KOPT-K1 (cell line): ENCODE data around the gene PSMD1.
"Not testable (repeated sequence)": the region's sequence is repeated elsewhere in the genome, so short reads cannot be mapped to it uniquely, and the experiment has no call there.

Experiments used
- H3K27ac ChIP-seq: fragments of 200-600 bp; sonication (generic); 2 replicates; pipeline ENCODE4 v1.5.1; 2016; ENCODE audit warnings: antibody characterized with exemption, mild to moderate bottlenecking, low read depth, low read length; ENCODE audit not compliant: poor library complexity, severe bottlenecking
- H3K36me3 ChIP-seq: fragments of 200-600 bp; sonication (generic); 2 replicates; pipeline ENCODE4 v1.5.1; 2017; ENCODE audit warnings: antibody characterized with exemption, mild to moderate bottlenecking, low read length, moderate library complexity; ENCODE audit not compliant: insufficient read depth
- H3K9me3 ChIP-seq: fragments of 200-600 bp; sonication (generic); 2 replicates; pipeline ENCODE4 v1.5.1; 2017; ENCODE audit warnings: antibody characterized with exemption, low read length, mild to moderate bottlenecking; ENCODE audit not compliant: insufficient read depth, poor library complexity, severe bottlenecking

Gene PSMD1

GRCh38 chr2:231062776-231063175, 6.1 kb downstream of the PSMD1 start:
- peaks cover 79% of the 10 kb centered on the region for H3K36me3 ChIP-seq
- no peak overlapping the region for H3K27ac ChIP-seq
- no peaks in the 10 kb centered on the region for H3K9me3 ChIP-seq

GRCh38 chr2:231063347-231063746, 6.7 kb downstream of the PSMD1 start:
- Histone ChIP-seq H3K27ac (no peak overlapping the region), H3K9me3 (no peaks in the 10 kb centered on the region), H3K36me3 (peaks cover 84% of the 10 kb centered on the region)

- H3K9me3 ChIP-seq, result no peaks in the 10 kb centered on the region
- H3K36me3 ChIP-seq, result peaks cover 98% of the 10 kb centered on the region
- no peak overlapping the region for H3K27ac ChIP-seq
These were observed 9.3 kb downstream of the PSMD1 start for GRCh38 chr2:231065966-231066365.

- H3K27ac ChIP-seq, H3K9me3 ChIP-seq: not testable (repeated sequence)
- H3K36me3 ChIP-seq, result peaks cover 97% of the 10 kb centered on the region
These were observed 10.9 kb downstream of the PSMD1 start for GRCh38 chr2:231067531-231067930.

- peaks cover 97% of the 10 kb centered on the region for H3K36me3 ChIP-seq
- no peak overlapping the region for H3K27ac ChIP-seq
- no peaks in the 10 kb centered on the region for H3K9me3 ChIP-seq
These were observed 12.0 kb downstream of the PSMD1 start for GRCh38 chr2:231068525-231069222.

GRCh38 chr2:231069379-231070054, 12.8 kb downstream of the PSMD1 start:
- Histone ChIP-seq H3K9me3 (no peaks in the 10 kb centered on the region), H3K36me3 (peaks cover 97% of the 10 kb centered on the region), H3K27ac (no peak overlapping the region)

DNA sequence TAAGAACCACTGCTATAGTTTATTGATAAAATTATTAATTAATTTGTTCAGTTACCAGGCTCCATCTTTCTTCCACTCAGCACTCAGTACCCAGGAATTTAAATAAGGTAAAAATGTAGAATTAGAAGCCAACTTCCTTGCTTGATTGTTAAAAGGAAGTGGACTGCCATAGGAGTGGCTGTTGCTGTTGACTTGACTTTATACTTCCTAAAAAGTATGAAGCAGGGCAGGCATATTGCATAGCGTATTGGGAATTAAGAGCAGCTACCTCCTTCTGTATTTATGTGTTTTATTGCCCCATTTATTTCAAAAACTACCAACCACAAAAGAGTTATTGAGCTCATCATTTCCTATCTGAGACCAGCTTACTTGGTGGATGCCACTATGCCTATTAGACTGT, 27.9 kb downstream of the PSMD1 start:
- no peak overlapping the region for H3K27ac ChIP-seq
- peaks cover 99% of the 10 kb centered on the region for H3K36me3 ChIP-seq
- H3K9me3 ChIP-seq, result no peaks in the 10 kb centered on the region

DNA sequence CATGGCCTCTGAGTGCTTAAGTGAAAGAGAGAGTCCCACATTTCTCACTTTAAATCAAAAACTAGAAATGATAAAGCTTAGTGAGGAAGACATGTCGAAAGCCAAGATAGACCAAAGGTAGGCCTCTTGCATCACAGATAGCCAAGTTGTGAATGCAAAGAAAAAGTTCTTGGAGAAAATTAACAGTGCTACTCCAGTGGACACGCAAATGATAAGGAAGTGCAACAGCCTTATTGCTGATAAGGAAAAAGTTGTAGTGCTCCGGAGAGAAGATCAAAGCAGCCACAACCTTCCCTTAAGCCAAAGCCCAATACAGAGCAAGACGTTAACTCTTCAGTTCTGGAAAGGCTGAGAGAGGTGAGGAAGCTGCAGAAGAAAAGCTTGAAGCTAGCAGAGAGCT, 32.1 kb downstream of the PSMD1 start:
- Histone ChIP-seq H3K36me3 (peaks cover 97% of the 10 kb centered on the region), H3K9me3 (peaks cover 15% of the 10 kb centered on the region), H3K27ac (no peak overlapping the region)

DNA sequence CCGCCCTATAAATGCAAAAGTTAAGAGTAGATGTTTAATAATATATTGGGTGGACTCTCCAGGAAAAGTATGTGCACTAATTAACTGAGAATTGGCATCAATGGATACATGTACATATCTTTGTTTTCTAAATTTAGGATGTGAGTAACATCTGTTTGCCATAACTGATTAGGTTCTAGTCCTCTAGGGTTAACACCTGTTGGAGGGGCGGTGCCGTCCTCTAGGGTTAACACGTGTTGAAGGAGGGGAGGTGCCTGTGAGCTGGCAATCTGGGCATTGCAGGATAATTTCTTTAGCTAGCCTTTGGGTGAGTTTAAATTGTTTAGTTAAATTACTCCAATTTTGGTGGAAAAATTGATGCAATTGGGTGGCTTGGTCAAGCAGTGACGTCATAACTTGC, 37.3 kb downstream of the PSMD1 start:
- Histone ChIP-seq H3K36me3 (peaks cover 97% of the 10 kb centered on the region), H3K27ac (no peak overlapping the region), H3K9me3 (peaks cover 36% of the 10 kb centered on the region)

GRCh38 chr2:231094736-231095346, 38.2 kb downstream of the PSMD1 start:
- Histone ChIP-seq H3K9me3 (peaks cover 45% of the 10 kb centered on the region), H3K36me3 (peaks cover 98% of the 10 kb centered on the region), H3K27ac (no peak overlapping the region)

DNA sequence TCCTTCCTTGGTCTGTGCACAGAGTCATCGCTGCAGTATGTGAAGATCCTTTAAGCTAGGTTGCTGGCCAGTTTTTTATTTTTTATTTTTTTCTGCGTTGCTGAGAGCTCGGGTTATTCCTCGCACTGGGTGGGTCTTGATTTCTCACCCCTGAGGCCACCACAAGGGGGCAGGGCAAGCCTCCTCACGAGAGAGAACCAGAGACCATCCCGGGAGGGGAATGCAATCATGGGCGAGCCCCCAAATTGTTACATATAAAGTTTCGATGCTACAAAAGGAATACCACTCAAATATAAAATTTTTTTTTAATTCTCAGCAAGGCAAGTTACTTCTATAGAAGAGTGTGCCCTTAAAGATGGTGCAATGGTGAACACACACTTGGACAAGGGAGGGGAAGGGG, 43.3 kb downstream of the PSMD1 start:
- Histone ChIP-seq H3K36me3 (peaks cover 76% of the 10 kb centered on the region), H3K27ac (no peak overlapping the region), H3K9me3 (peaks cover 30% of the 10 kb centered on the region)

DNA sequence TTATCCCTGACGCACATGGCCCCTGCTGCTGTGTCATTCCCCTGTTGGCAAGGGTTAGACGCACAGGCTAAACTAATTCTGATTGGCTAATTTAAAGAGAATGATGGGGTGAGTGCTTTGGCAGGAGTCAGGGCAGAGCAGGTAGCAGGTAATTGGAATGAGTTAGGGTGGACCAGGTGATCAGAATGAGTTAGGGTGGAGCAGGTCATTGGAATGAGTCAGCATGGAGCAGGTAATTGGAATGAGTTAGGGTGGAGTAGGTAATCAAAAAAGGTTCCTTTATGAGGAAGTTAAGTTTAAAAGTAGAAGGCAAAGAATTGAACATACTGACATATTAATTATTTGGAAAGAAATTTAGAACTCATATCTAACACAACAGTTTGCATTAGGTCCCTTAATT, 43.7 kb downstream of the PSMD1 start:
- peaks cover 73% of the 10 kb centered on the region for H3K36me3 ChIP-seq
- H3K9me3 ChIP-seq, result peaks cover 29% of the 10 kb centered on the region

GRCh38 chr2:231100990-231101389, 44.3 kb downstream of the PSMD1 start:
- H3K9me3 ChIP-seq, result peaks cover 29% of the 10 kb centered on the region
- no peak overlapping the region for H3K27ac ChIP-seq
- peaks cover 73% of the 10 kb centered on the region for H3K36me3 ChIP-seq

More for the DNA sequence above, 43.7 kb downstream of the PSMD1 start:
- not testable (repeated sequence) for H3K27ac ChIP-seq

DNA sequence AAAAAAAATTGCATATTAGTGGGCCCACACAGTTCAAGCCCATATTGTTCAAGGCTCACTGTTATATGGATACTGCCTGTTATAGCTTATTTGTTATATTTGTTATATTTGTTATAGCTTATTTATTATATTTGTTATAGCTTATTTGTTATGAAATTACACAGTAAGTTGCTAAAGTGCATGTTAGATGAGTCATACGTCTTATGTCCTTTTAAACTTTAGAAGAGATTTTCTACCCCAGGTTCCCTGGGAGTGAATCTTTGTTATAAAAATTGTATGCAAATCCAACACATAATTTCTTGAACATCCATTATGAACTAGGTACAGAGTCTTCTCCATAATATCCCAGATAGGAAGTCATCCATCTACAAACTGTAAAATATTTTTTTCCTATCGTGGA, 46.1 kb downstream of the PSMD1 start:
- H3K27ac ChIP-seq, result no peak overlapping the region
- H3K9me3 ChIP-seq, result peaks cover 29% of the 10 kb centered on the region
- H3K36me3 ChIP-seq, result peaks cover 70% of the 10 kb centered on the region

GRCh38 chr2:231104115-231104713, 47.5 kb downstream of the PSMD1 start:
- peaks cover 18% of the 10 kb centered on the region for H3K9me3 ChIP-seq
- peaks cover 68% of the 10 kb centered on the region for H3K36me3 ChIP-seq
- H3K27ac ChIP-seq, result no peak overlapping the region
